Mammary epithelial cell (primary cell): ENCODE measurements around the gene SEPSECS.

Experiments used
- CTCF ChIP-seq, 2 donors: IDR thresholded peaks in 1 of 2; conservative IDR thresholded peaks in 1 of 2; 2 replicates each; pipeline ENCODE4 v1.5.1; 2011 to 2012; ENCODE audit warnings: inconsistent platforms in 2 of 2, low read length in 2 of 2, mild to moderate bottlenecking in 2 of 2, control low read depth in 1 of 2, low read depth in 1 of 2; ENCODE audit not compliant: insufficient read depth in 1 of 2; ENCODE audit errors: extremely low read depth in 1 of 2
- EZH2 ChIP-seq: IDR thresholded peaks from 2 replicates; pipeline ENCODE4 v1.6.1; 2012; ENCODE audit warnings: low read length, inconsistent platforms, borderline replicate concordance

GRCh38 chr4:25190407-25190806 is 30.2 kb upstream of the SEPSECS start:
- TF ChIP-seq CTCF (conservative IDR thresholded peaks at IDR 0.05 in 1 of 2, IDR thresholded peaks at IDR 0.05 in 1 of 2; ENCODE audit: extremely low read depth in 1 of 2, insufficient read depth in 1 of 2, low read depth in 1 of 2, low read length in 2 of 2) (no peak), EZH2 (no peak)
